SKM-1 treated with dmso at 0.1 percent for 144 hours (cell line): Measurements from ENCODE around the gene CAMTA1.

Source experiments
- DNase-seq: peaks from one replicate; lab custom pipeline; 2025; ENCODE audit not compliant: unreplicated experiment; lab: John Stamatoyannopoulos, UW

Gene CAMTA1

GRCh38 chr1:7103874-7104273 is 318.6 kb downstream of the CAMTA1 start:
- DNase-seq: no peak

GRCh38 chr1:7104339-7104738 is 319.1 kb downstream of the CAMTA1 start:
- DNase-seq: no peak

GRCh38 chr1:7105269-7105668 is 320.0 kb downstream of the CAMTA1 start:
- no peak for DNase-seq

- no peak for DNase-seq
Observed at GRCh38 chr1:7106442-7107108, 321.3 kb downstream of the CAMTA1 start.

- DNase-seq: no peak
Observed at GRCh38 chr1:7107109-7107830, 322.0 kb downstream of the CAMTA1 start.

- peak; percentile 47 for DNase-seq
Observed at GRCh38 chr1:7108251-7108650, 323.0 kb downstream of the CAMTA1 start.

GRCh38 chr1:7109901-7110300 is 324.6 kb downstream of the CAMTA1 start:
- DNase-seq: no peak

GRCh38 chr1:7110321-7110720 is 325.1 kb downstream of the CAMTA1 start:
- no peak for DNase-seq

- no peak for DNase-seq
Observed at GRCh38 chr1:7111853-7112252, 326.6 kb downstream of the CAMTA1 start.

- no peak for DNase-seq
Observed at GRCh38 chr1:7113136-7113535, 327.9 kb downstream of the CAMTA1 start.

GRCh38 chr1:7113822-7114221 is 328.6 kb downstream of the CAMTA1 start:
- peak; percentile 39 for DNase-seq

- DNase-seq: no peak
Observed at GRCh38 chr1:7116001-7116400, 330.7 kb downstream of the CAMTA1 start.

GRCh38 chr1:7117399-7118281 is 332.4 kb downstream of the CAMTA1 start:
- peak; percentile 70 for DNase-seq

GRCh38 chr1:7119156-7119555 is 333.9 kb downstream of the CAMTA1 start:
- no peak for DNase-seq

- DNase-seq: no peak
Observed at GRCh38 chr1:7120863-7121621, 335.8 kb downstream of the CAMTA1 start.

- no peak for DNase-seq
Observed at GRCh38 chr1:7121622-7121988, 336.4 kb downstream of the CAMTA1 start.

- peak; percentile 40 for DNase-seq
Observed at GRCh38 chr1:7127322-7128075, 342.2 kb downstream of the CAMTA1 start.

- DNase-seq: no peak
Observed at GRCh38 chr1:7128293-7128692, 343.0 kb downstream of the CAMTA1 start.

GRCh38 chr1:7130127-7130526 is 344.9 kb downstream of the CAMTA1 start:
- no peak for DNase-seq

GRCh38 chr1:7135493-7135892 is 350.2 kb downstream of the CAMTA1 start:
- DNase-seq: no peak
